Mesothelial cell of epicardium (in vitro differentiated cells): Measurements from ENCODE around the gene AGBL1. TPM values are rescaled to one million over a fixed set of nuclear protein-coding genes. Genes with fewer than 3 reads are reported as not detected.

ENCODE experiments used
- DNase-seq, 2 experiments: peaks; one replicate each; pipeline ENCODE4 v3.0.0; 2021; ENCODE audit warnings: low spot score in 2 of 2; ENCODE audit not compliant: unreplicated experiment in 2 of 2
- H3K27ac Mint-ChIP-seq: 2 replicates; pipeline ENCODE4 v1.8.0; 2021; ENCODE audit warnings: mixed read lengths
- H3K27me3 Mint-ChIP-seq: 2 replicates; pipeline ENCODE4 v1.8.0; 2021; ENCODE audit warnings: low read depth, mixed read lengths
- H3K36me3 Mint-ChIP-seq: 2 replicates; pipeline ENCODE4 v1.8.0; 2021; ENCODE audit warnings: mixed read lengths
- H3K4me1 Mint-ChIP-seq: 2 replicates; pipeline ENCODE4 v1.8.0; 2021; ENCODE audit warnings: mixed read lengths
- H3K4me3 Mint-ChIP-seq: 2 replicates; pipeline ENCODE4 v1.8.0; 2021; ENCODE audit warnings: mild to moderate bottlenecking, moderate library complexity, mixed read lengths
- H3K9me3 Mint-ChIP-seq: 2 replicates; pipeline ENCODE4 v1.8.0; 2021; ENCODE audit warnings: mixed read lengths
- CTCF ChIP-seq: fragments of 200-600 bp; sonication (generic); IDR thresholded peaks from one replicate; pipeline ENCODE4 v1.5.0; 2021; ENCODE audit warnings: antibody characterized with exemption; ENCODE audit not compliant: unreplicated experiment
- total RNA-seq: library from RNA; stranded (reverse); gene quantifications from 3 replicates; pipeline ENCODE4 v1.2.1, GENCODE V29; 2021

AGBL1 gene
- total RNA-seq, 1 donor from 2014 or later: not detected

GRCh38 chr15:86494475-86494874 is 414.8 kb downstream of the AGBL1 start:
- DNase-seq: no peak
- Mint-ChIP-seq H3K36me3 (no peaks in the 10 kb centered on the region), H3K4me1 (peaks cover 4% of the 10 kb centered on the region), H3K27me3 (peaks cover 4% of the 10 kb centered on the region), H3K4me3 (no peak overlapping the region), H3K9me3 (peaks cover 3% of the 10 kb centered on the region), H3K27ac (no peak overlapping the region)
- no peak for TF ChIP-seq CTCF

GRCh38 chr15:86502301-86502700 is 422.6 kb downstream of the AGBL1 start:
- no peaks in the 10 kb centered on the region for H3K36me3 Mint-ChIP-seq
- no peaks in the 10 kb centered on the region for H3K4me1 Mint-ChIP-seq
- H3K4me3 Mint-ChIP-seq: no peak overlapping the region
- no peak overlapping the region for H3K27ac Mint-ChIP-seq
- no peak for DNase-seq
- no peak for TF ChIP-seq CTCF
- H3K9me3 Mint-ChIP-seq: peaks cover 22% of the 10 kb centered on the region
- peaks cover 2% of the 10 kb centered on the region for H3K27me3 Mint-ChIP-seq

DNA sequence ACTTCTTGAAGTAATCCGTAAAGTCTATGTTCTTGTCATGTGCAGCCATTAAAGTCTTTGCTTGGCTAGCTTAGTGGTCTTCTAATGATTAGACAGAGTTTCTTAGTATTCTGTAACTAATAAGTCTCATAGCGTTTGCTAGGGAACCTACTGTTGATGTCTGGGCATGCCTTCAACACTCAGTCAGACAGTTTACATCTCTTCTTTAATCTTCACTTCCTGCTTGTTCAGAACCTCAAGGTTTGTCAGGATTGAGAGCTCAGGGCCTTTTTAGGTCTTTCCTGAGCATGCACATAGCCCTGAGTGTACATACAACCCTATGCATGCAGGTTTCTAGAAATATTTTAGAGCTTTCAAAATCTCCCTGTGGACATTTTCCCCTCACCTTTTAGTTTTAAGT is 426.3 kb downstream of the AGBL1 start:
- Mint-ChIP-seq H3K4me3 (no peak overlapping the region), H3K27me3 (no peaks in the 10 kb centered on the region), H3K4me1 (no peaks in the 10 kb centered on the region), H3K36me3 (no peaks in the 10 kb centered on the region), H3K9me3 (peaks cover 22% of the 10 kb centered on the region), H3K27ac (no peak overlapping the region)
- no peak for DNase-seq
- TF ChIP-seq CTCF: no peak

- Mint-ChIP-seq H3K27ac (no peak overlapping the region), H3K9me3 (peaks cover 22% of the 10 kb centered on the region)
- DNase-seq: no peak
Observed at GRCh38 chr15:86506401-86506800, 426.7 kb downstream of the AGBL1 start.

GRCh38 chr15:86515625-86516024 is 436.0 kb downstream of the AGBL1 start:
- Mint-ChIP-seq H3K4me3 (no peak overlapping the region), H3K4me1 (no peaks in the 10 kb centered on the region), H3K27me3 (peaks cover 34% of the 10 kb centered on the region), H3K27ac (no peak overlapping the region), H3K36me3 (no peaks in the 10 kb centered on the region), H3K9me3 (no peaks in the 10 kb centered on the region)
- no peak for TF ChIP-seq CTCF
- no peak for DNase-seq

More at GRCh38 chr15:86506401-86506800, 426.7 kb downstream of the AGBL1 start:
- H3K4me1 Mint-ChIP-seq: no peaks in the 10 kb centered on the region
- no peak overlapping the region for H3K4me3 Mint-ChIP-seq
- no peaks in the 10 kb centered on the region for H3K36me3 Mint-ChIP-seq
- no peaks in the 10 kb centered on the region for H3K27me3 Mint-ChIP-seq
- TF ChIP-seq CTCF: no peak

DNA sequence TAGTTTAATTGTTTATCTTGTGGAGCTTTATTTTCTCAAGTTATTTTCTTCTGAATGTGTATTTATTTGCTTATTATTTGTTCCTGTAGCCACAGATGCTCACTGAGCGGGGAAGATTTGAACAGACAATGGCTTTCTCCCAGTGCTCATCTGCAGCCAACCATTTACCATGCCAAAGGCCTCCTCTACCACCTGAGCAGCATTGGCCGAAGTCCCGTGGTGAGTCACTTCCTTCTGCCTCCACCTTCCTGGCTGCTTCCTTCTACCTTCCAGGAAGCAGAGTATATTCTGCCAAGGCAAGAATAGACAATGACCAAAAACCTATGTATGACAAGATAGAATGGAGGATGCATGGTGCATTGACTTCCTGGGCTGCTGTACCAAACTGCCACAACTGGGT is 443.1 kb downstream of the AGBL1 start:
- TF ChIP-seq CTCF: no peak
- no peaks in the 10 kb centered on the region for H3K36me3 Mint-ChIP-seq
- no peak overlapping the region for H3K27ac Mint-ChIP-seq

More for the DNA sequence above, 443.1 kb downstream of the AGBL1 start:
- no peak for DNase-seq
- Mint-ChIP-seq H3K27me3 (peaks cover 28% of the 10 kb centered on the region), H3K4me3 (no peak overlapping the region), H3K9me3 (peaks cover 2% of the 10 kb centered on the region), H3K4me1 (no peaks in the 10 kb centered on the region)
